ENCODE results near the gene POMT2.

Gene POMT2

DNA sequence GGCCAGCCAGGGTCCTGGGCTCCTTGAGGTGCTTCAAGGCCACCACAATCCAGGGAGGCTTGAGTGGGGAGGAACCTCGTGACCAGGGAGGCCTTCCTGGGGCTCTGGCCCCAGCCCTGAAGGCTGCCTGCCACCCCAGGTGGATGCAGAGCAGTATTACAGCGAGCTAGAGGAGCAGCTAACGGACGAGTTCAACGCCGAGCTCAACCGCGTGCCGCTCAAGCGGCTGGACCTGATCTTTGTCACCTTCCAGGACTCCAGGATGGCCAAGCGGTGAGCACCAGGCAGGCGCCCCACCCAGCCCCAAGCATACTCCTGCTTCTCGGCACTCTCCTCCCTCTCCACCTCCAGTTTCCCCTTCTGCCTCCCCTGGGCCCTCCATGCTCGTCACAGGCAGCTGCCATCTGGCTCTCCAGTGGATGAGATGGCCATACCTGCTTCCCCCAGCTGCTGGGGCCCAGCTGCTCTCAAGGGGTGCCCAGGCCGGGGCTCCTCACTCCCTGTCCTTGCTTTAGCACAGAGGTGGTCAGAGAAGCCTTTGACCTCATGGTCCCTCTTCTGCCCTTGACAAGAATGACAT lies 80.3 kb downstream of the POMT2 start:
- DNase-seq (ENCODE audit: low spot score) = no peak

GRCh38 chr14:77239412-77239811 lies 81.3 kb downstream of the POMT2 start:
- no peak for DNase-seq (ENCODE audit: low spot score)

- DNase-seq (ENCODE audit: low spot score) = no peak
These were observed 81.7 kb downstream of the POMT2 start for GRCh38 chr14:77238996-77239395.

- DNase-seq (ENCODE audit: low spot score) = no peak
These were observed 82.3 kb downstream of the POMT2 start for GRCh38 chr14:77238356-77238755.

GRCh38 chr14:77236814-77237213 lies 83.9 kb downstream of the POMT2 start:
- no peak for DNase-seq (ENCODE audit: low spot score)

DNA sequence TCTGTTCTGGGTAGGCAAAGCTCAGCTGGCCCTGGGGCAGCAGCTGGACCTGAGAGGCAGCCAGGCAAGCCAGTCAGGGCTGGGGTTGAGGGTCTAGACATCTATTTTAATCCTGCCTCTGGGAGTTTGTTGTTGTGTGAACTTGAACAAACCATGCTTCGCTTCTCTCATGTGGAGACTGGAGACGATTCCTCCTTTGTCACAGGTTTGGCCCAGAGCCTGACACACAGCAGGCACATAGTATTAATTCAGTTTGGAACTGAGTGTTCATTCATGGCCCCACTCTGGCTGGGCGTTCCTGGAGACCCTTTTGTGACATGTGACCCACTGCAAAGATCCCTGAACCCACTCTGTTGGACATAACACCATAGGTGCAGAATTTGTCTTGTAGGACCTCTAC lies 89.0 kb downstream of the POMT2 start:
- DNase-seq (ENCODE audit: low spot score) = no peak

DNA sequence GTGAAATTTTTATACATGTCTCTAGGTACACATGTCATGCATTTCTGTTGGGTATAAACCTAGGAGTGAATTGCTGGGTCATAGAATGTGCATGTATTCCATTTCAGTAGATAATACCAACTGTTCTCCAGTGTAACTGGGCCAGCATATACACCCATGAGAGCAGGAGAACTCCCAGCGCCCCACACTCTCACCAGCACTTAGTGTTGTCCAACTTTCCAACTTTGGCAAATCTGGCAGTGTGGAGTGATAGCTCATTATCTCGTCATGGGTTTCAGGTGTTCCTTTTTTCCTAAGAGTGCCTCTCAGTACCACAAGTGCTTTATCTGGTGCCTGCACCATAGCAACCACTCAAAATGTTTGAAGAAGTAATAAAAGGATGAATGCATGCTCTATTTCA lies 89.8 kb downstream of the POMT2 start:
- DNase-seq (ENCODE audit: low spot score) = no peak

DNA sequence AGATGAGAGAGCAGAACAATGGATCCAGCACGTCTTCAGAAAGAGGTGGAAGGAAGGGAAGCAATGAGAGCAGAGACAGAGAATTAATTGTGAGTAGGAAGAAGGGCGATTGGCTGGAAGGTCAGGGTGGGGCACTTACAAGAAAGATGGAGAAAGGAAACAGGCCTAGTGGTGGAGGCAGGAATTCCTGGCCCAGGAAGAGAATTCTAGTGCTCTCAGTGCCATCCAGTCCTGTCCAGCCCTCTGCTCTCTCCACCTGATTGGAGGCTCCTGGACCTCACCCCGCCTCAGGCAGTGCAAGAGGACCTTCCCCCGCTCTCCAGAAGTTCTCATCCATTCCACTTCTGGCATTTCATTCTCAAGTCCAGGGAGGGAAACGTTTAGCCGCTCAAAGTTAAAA lies 92.6 kb downstream of the POMT2 start:
- DNase-seq (ENCODE audit: low spot score) = no peak

DNA sequence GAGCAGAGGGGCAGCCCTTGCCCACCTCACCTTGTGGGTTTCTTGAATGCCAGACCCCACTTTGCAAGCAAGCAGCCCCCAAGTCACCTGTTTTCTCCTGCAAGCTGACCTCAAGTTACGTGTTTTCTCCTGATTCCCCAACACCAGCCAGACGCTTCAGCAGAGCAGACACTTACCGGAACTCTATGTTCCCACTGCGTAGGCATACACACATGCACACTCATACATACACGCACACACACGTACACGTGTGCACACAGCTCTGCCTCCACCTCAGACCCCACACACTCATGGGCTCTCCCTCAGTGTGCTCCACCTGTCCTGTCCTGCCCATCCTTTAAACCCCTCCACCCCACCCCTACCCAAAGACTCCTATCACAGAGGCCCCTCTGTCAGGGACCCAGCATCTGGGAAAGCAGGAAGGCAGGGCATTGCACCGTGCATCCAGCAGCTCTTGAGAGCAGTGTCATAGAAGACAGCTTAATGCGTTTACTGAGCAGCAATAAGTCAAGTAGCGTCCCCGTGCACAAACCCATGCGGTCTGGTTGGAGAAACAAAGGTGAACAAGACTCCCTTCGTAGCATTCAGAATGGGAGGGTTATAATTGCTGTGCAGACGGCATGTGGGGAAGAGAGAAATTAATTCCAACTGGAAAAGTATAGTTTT lies 94.7 kb downstream of the POMT2 start:
- no peak for DNase-seq (ENCODE audit: low spot score)

- no peak for DNase-seq (ENCODE audit: low spot score)
These were observed 95.4 kb downstream of the POMT2 start for GRCh38 chr14:77225254-77225653.
